HEK293T (cell line): Measurements from ENCODE around the gene ABLIM2.

Source experiments
- CTCF ChIA-PET: fragments of 350-600 bp; formaldehyde crosslinking; extraction: SDS; loops from one replicate; lab custom pipeline; 2021; ENCODE audit warnings: antibody characterized with exemption, inconsistent platforms; lab: Yijun Ruan, JAX
- POLR2A ChIA-PET: fragments of 350-600 bp; formaldehyde crosslinking; extraction: SDS; loops from one replicate; lab custom pipeline; 2020; ENCODE audit warnings: antibody characterized with exemption, inconsistent platforms; lab: Yijun Ruan, JAX
- DNase-seq: peaks from one replicate; pipeline ENCODE4 v3.0.0; 2012; ENCODE audit warnings: mixed read lengths; ENCODE audit errors: extremely low spot score
- ARNT ChIP-seq: fragments of 450-650 bp; IDR thresholded peaks from 2 replicates; pipeline ENCODE4 v1.6.1; 2017; ENCODE audit warnings: mild to moderate bottlenecking
- BHLHE40 ChIP-seq: fragments of 450-650 bp; IDR thresholded peaks from 2 replicates; pipeline ENCODE4 v1.6.1; 2016; ENCODE audit warnings: mild to moderate bottlenecking, moderate library complexity, borderline replicate concordance
- CTBP1 ChIP-seq: fragments of 450-650 bp; IDR thresholded peaks from 2 replicates; pipeline ENCODE4 v1.6.1; 2016; ENCODE audit warnings: borderline replicate concordance
- ELF4 ChIP-seq: fragments of 450-650 bp; IDR thresholded peaks from 2 replicates; pipeline ENCODE4 v1.6.1; 2017; ENCODE audit warnings: antibody characterized with exemption
- FOXA1 ChIP-seq: fragments of 450-650 bp; IDR thresholded peaks from 2 replicates; pipeline ENCODE4 v1.6.1; 2016; ENCODE audit warnings: mild to moderate bottlenecking
- FOXK2 ChIP-seq: fragments of 450-650 bp; IDR thresholded peaks from 2 replicates; pipeline ENCODE4 v1.6.1; 2016; ENCODE audit warnings: mild to moderate bottlenecking
- FOXM1 ChIP-seq: fragments of 450-650 bp; IDR thresholded peaks from 2 replicates; pipeline ENCODE4 v1.6.1; 2017; ENCODE audit warnings: mild to moderate bottlenecking, borderline replicate concordance
- HDGF ChIP-seq: fragments of 450-650 bp; IDR thresholded peaks from 2 replicates; pipeline ENCODE4 v1.6.1; 2017; ENCODE audit warnings: antibody characterized with exemption, borderline replicate concordance
- L3MBTL2 ChIP-seq: fragments of 450-650 bp; conservative IDR thresholded peaks from 2 replicates; pipeline ENCODE4 v1.6.1; 2016; ENCODE audit warnings: mild to moderate bottlenecking
- LEF1 ChIP-seq: fragments of 450-650 bp; IDR thresholded peaks from 2 replicates; pipeline ENCODE4 v1.6.1; 2017; ENCODE audit warnings: mild to moderate bottlenecking, borderline replicate concordance
- NFRKB ChIP-seq: fragments of 450-650 bp; IDR thresholded peaks from 2 replicates; pipeline ENCODE4 v1.6.1; 2016; ENCODE audit warnings: mild to moderate bottlenecking, moderate library complexity
- PKNOX1 ChIP-seq: fragments of 450-650 bp; IDR thresholded peaks from 2 replicates; pipeline ENCODE4 v1.6.1; 2016
- SP1 ChIP-seq: fragments of 450-650 bp; IDR thresholded peaks from 2 replicates; pipeline ENCODE4 v1.6.1; 2017
- SUZ12 ChIP-seq: fragments of 450-650 bp; IDR thresholded peaks from 2 replicates; pipeline ENCODE4 v1.6.1; 2016; ENCODE audit warnings: mild to moderate bottlenecking
- TARDBP ChIP-seq: fragments of 450-650 bp; IDR thresholded peaks from 2 replicates; pipeline ENCODE4 v1.6.1; 2016
- ZNF384 ChIP-seq: fragments of 450-650 bp; IDR thresholded peaks from 2 replicates; pipeline ENCODE4 v1.6.1; 2016

Gene ABLIM2

GRCh38 chr4:8132400-8132799, 26.2 kb downstream of the ABLIM2 start:
- ChIA-PET CTCF (interaction anchor here (0.6 kb wide), 1 partner anchor 18 kb away, joined by 3 read pairs; no protein-coding TSS in a partner anchor), POLR2A (no interaction called here)
- TF ChIP-seq CTBP1 (no peak), LEF1 (no peak), TARDBP (no peak), ZNF384 (no peak), SP1 (no peak), HDGF (no peak), BHLHE40 (no peak), L3MBTL2 (no peak)
- DNase-seq: no peak

- no peak for TF ChIP-seq NFRKB
- TF ChIP-seq SUZ12: no peak
- no peak for TF ChIP-seq CTBP1
- no peak for TF ChIP-seq TARDBP
- no peak for TF ChIP-seq ELF4
- no peak for TF ChIP-seq FOXK2
- TF ChIP-seq HDGF: no peak
- no peak for TF ChIP-seq BHLHE40
- no peak for TF ChIP-seq ARNT
- TF ChIP-seq LEF1: no peak
- TF ChIP-seq SP1: no peak
- DNase-seq: no peak
- ChIA-PET POLR2A (no interaction called here), CTCF (no interaction called here)
Measured at GRCh38 chr4:8131826-8132225, 26.8 kb downstream of the ABLIM2 start.

DNA sequence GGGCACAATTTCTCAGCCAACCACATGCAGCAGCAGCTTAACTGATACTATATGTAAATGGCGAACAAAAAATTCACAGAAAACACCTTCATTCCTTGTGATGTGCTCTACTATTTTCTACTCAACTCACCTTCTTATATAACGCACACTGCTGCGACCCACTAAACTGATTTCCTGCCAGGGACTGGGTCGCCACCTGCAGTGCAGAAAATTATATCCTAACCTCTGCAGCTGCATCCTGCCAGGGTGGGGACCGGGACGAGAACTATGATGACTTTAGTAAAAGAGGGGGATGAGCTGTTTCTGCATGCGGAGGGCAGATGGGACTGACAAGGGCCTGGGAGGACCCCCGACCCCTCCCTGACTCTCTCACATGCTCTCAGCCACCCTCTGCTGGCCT, 27.4 kb downstream of the ABLIM2 start:
- POLR2A ChIA-PET: no interaction called here
- TF ChIP-seq ZNF384: no peak
- TF ChIP-seq HDGF: no peak
- TF ChIP-seq FOXK2: no peak
- no peak for TF ChIP-seq FOXM1
- TF ChIP-seq ARNT: no peak
- TF ChIP-seq TARDBP: no peak
- TF ChIP-seq ELF4: no peak
- TF ChIP-seq SUZ12: no peak
- TF ChIP-seq L3MBTL2: no peak
- TF ChIP-seq BHLHE40: no peak
- CTCF ChIA-PET: no interaction called here

DNA sequence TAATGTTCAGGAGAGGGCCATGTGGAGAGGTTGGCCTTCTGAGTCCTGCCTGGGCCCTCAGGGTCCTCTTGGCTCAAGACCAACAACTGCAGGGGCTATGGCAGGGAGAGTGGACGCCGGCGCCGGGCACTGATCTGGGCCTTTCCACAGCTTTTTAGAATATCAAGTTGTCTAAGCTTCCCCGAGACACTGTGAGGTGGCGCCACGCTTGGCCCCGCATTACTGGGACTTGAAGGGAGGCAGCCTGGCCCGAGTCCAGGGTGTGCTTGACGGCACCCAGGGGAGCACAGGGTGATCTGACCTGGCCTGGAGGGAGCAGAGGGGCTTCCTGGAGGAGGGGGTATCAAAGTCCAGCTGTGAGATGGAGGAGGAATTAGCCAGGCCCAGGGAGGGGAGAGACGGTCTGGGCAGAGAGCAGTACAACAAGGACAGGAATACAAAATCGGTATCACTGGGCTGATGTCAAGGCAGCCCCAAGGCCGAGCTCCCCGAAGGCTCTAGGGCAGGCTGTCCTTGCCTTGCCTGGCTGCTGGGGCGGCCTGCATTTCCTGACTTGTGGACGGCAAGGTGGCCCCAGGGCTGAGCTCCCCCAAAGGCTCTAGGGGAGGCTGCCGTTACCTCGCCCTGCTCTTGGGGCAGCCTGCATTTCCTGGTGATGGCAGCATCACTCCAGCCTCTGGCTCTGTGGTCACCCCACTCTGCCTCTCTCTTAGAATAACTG, 28.1 kb downstream of the ABLIM2 start:
- DNase-seq: no peak
- POLR2A ChIA-PET: no interaction called here
- no peak for TF ChIP-seq ARNT
- TF ChIP-seq FOXA1: no peak
- TF ChIP-seq SP1: no peak
- no peak for TF ChIP-seq L3MBTL2
- TF ChIP-seq SUZ12: no peak
- TF ChIP-seq ZNF384: no peak
- no peak for TF ChIP-seq CTBP1
- no peak for TF ChIP-seq BHLHE40
- no peak for TF ChIP-seq FOXK2
- TF ChIP-seq HDGF: no peak
- no peak for TF ChIP-seq NFRKB
- no peak for TF ChIP-seq TARDBP
- TF ChIP-seq FOXM1: no peak
- no peak for TF ChIP-seq LEF1
- no peak for TF ChIP-seq PKNOX1
- TF ChIP-seq ELF4: no peak
- CTCF ChIA-PET: no interaction called here

More for the DNA sequence above, 27.4 kb downstream of the ABLIM2 start:
- no peak for DNase-seq

DNA sequence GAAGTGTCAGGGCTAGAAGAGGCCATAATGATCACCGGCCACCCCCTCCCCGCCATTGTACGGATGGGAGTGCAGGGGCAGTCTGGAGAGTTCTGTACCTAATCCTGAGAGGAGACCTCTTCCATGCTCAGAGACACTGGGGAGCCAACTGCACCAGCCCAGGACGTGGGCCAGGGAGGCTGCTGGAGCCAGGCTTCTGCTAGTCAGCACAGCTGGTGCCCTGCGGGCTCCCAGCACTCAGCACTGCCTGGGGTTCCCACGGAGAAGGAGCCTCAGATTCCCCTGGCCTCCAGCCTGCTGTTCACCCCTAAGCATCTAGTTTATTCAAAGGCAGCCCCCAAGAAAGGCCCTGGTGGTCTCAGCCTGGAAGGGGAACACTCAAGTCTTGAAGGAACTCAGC, 28.8 kb downstream of the ABLIM2 start:
- no peak for DNase-seq
- TF ChIP-seq SUZ12: no peak
- no peak for TF ChIP-seq HDGF
- no peak for TF ChIP-seq FOXK2
- TF ChIP-seq SP1: no peak
- no peak for TF ChIP-seq CTBP1
- CTCF ChIA-PET: no interaction called here
- POLR2A ChIA-PET: no interaction called here

DNA sequence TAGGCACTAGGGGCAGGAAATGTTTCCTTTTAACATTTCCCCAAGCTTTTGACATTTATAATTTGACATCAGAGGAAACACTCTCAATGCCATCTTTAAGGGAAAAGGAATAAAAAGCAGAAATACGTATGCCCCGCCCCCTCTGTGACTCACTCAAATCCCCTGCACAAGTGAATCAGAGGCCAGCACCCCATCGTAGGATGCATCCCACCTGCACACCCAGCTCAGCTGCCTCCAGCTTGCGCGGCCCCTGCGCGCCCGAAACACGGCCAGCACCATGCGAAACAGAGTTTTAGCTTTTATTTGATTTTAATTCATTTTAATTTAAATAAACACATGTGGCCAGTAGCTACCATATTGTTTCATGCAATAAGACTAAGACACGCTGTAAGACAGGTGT, 29.5 kb downstream of the ABLIM2 start:
- no peak for DNase-seq
- no peak for TF ChIP-seq CTBP1
- no peak for TF ChIP-seq SP1
- TF ChIP-seq SUZ12: no peak
- TF ChIP-seq FOXM1: no peak
- TF ChIP-seq LEF1: no peak
- no peak for TF ChIP-seq ELF4
- TF ChIP-seq ZNF384: no peak
- no peak for TF ChIP-seq TARDBP
- no peak for TF ChIP-seq L3MBTL2
- TF ChIP-seq HDGF: no peak
- no peak for TF ChIP-seq PKNOX1
- no peak for TF ChIP-seq FOXK2
- no peak for TF ChIP-seq BHLHE40
- TF ChIP-seq ARNT: no peak
- no peak for TF ChIP-seq NFRKB
- no peak for TF ChIP-seq FOXA1
- POLR2A ChIA-PET: interaction anchor here (0.6 kb wide), 1 partner anchor 40 kb away, joined by 3 read pairs; no protein-coding TSS in a partner anchor
- CTCF ChIA-PET: no interaction called here
